ENCODE results near the gene LBHD1. TPM values are rescaled to one million over a fixed set of nuclear protein-coding genes. Genes with fewer than 3 reads are reported as not detected.

Gene LBHD1
- total and polyA plus RNA-seq, 3 donors from 2014 or later = 8.2 to 11.6 (median 11.1) TPM

GRCh38 chr11:62648967-62649364 is 23.1 kb downstream of the LBHD1 start:
- intact Hi-C loops (cut with DNase I; ENCODE audit: low total_unique reads) = no loop called here
- TF ChIP-seq CTCF (IDR thresholded peaks at IDR 0.05) (no peak), POLR2A (IDR thresholded peaks at IDR 0.05) (no peak)
- H3K4me3 ChIP-seq = no peak overlapping the region
- no peaks in the 10 kb centered on the region for H3K36me3 ChIP-seq (ENCODE audit: low read depth, missing control alignments)
- no peak for DNase-seq
- H3K27ac ChIP-seq = no peak overlapping the region
- H3K27me3 ChIP-seq = no peaks in the 10 kb centered on the region
- H3K9me3 ChIP-seq = no peaks in the 10 kb centered on the region
- WGBS, 2 donors = 85% methylated on average over 11 of the region's 11 CpGs; no CpG with 5 or more reads in 1 of the 2 donors
- peaks cover 25% of the 10 kb centered on the region for H3K4me1 ChIP-seq

- no peak overlapping the region for H3K27ac ChIP-seq
- no peak overlapping the region for H3K4me3 ChIP-seq
- no peak for DNase-seq
- TF ChIP-seq CTCF (IDR thresholded peaks at IDR 0.05) = no peak
- no peak for TF ChIP-seq POLR2A (IDR thresholded peaks at IDR 0.05)
- H3K36me3 ChIP-seq (ENCODE audit: low read depth, missing control alignments) = no peaks in the 10 kb centered on the region
- 87 to 90% methylated on average over 14 to 24 of the region's 24 CpGs for WGBS, 2 donors
- H3K27me3 ChIP-seq = no peaks in the 10 kb centered on the region
- no peaks in the 10 kb centered on the region for H3K9me3 ChIP-seq
- intact Hi-C loops (cut with DNase I; ENCODE audit: low total_unique reads) = no loop called here
- peaks cover 25% of the 10 kb centered on the region for H3K4me1 ChIP-seq
Observed at GRCh38 chr11:62648185-62648966, 23.7 kb downstream of the LBHD1 start.

- 74 to 80% methylated on average over 1 to 6 of the region's 6 CpGs for WGBS, 2 donors
- H3K4me1 ChIP-seq = peaks cover 25% of the 10 kb centered on the region
- no peak for DNase-seq
- H3K9me3 ChIP-seq = no peaks in the 10 kb centered on the region
- TF ChIP-seq CTCF (IDR thresholded peaks at IDR 0.05) (no peak), POLR2A (IDR thresholded peaks at IDR 0.05) (no peak)
- intact Hi-C loops (cut with DNase I; ENCODE audit: low total_unique reads) = no loop called here
- no peak overlapping the region for H3K27ac ChIP-seq
- H3K27me3 ChIP-seq = no peaks in the 10 kb centered on the region
- no peak overlapping the region for H3K4me3 ChIP-seq
- H3K36me3 ChIP-seq (ENCODE audit: low read depth, missing control alignments) = no peaks in the 10 kb centered on the region
Observed at GRCh38 chr11:62647609-62648005, 24.5 kb downstream of the LBHD1 start.

- intact Hi-C loops (cut with DNase I; ENCODE audit: low total_unique reads) = no loop called here
- no peak for DNase-seq
- no peaks in the 10 kb centered on the region for H3K9me3 ChIP-seq
- no peaks in the 10 kb centered on the region for H3K27me3 ChIP-seq
- peaks cover 20% of the 10 kb centered on the region for H3K4me1 ChIP-seq
- no peaks in the 10 kb centered on the region for H3K36me3 ChIP-seq (ENCODE audit: low read depth, missing control alignments)
- TF ChIP-seq POLR2A (IDR thresholded peaks at IDR 0.05) (no peak), CTCF (IDR thresholded peaks at IDR 0.05) (no peak)
- peak overlapping the region in 1 of 2 donors; percentile 95 for H3K27ac ChIP-seq
- 36 to 57% methylated on average over 11 to 32 of the region's 32 CpGs for WGBS, 2 donors
- peak overlapping the region; percentile 97 to 100 for H3K4me3 ChIP-seq
Observed at GRCh38 chr11:62646825-62647608, 25.1 kb downstream of the LBHD1 start.
